8988T (cell line): ENCODE measurements around the gene TENT5C.

Source experiments
- DNase-seq: peaks from one replicate; pipeline ENCODE4 v3.0.0; 2011

The TENT5C gene

GRCh38 chr1:117615474-117615873 lies 9.6 kb downstream of the TENT5C start:
- no peak for DNase-seq

DNA sequence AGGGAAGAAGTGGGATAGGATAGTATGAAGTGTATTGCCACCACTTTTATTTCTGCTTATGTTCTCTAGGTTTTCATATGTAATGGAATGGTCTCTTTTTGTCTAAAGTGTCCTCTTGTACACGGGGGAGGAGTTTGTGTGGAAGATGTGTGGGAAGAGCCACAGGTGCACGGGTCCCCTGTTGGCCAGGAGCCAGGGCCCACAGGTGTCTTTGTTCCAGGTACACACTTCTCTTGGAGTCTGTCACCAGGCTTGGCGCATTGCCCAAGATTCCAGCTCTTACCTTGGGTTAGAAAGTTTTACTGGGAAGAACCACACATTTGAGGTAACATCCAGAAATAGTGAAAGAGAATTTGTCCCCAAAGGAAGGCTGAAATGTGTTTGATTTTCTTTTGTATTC lies 10.5 kb downstream of the TENT5C start:
- DNase-seq: no peak

GRCh38 chr1:117616967-117617366 lies 11.1 kb downstream of the TENT5C start:
- no peak for DNase-seq

GRCh38 chr1:117618450-117619122 lies 12.7 kb downstream of the TENT5C start:
- no peak for DNase-seq

GRCh38 chr1:117620440-117620839 lies 14.6 kb downstream of the TENT5C start:
- no peak for DNase-seq

- DNase-seq: no peak
Measured at GRCh38 chr1:117621316-117621715, 15.5 kb downstream of the TENT5C start.

DNA sequence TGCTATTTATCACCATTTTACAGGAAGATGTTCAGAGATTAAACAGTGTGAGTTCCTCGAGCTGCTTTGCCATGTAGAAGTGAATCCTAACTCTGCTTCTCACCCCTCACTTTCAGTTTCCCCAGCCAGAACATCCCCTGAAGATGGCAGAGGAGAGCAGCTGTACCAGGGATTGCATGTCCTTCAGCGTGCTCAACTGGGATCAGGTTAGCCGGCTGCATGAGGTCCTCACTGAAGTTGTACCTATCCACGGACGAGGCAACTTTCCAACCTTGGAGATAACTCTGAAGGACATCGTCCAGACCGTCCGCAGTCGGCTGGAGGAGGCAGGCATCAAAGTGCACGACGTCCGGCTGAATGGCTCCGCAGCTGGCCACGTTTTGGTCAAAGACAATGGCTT lies 16.9 kb downstream of the TENT5C start:
- DNase-seq: no peak

DNA sequence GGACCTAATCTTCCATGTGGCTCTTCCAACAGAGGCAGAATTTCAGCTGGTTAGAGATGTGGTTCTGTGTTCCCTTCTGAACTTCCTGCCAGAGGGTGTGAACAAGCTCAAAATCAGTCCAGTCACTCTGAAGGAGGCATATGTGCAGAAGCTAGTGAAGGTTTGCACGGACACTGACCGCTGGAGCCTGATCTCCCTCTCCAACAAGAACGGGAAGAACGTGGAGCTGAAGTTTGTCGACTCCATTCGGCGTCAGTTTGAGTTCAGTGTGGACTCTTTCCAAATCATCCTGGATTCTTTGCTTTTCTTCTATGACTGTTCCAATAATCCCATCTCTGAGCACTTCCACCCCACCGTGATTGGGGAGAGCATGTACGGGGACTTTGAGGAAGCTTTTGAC lies 17.3 kb downstream of the TENT5C start:
- DNase-seq: no peak

DNA sequence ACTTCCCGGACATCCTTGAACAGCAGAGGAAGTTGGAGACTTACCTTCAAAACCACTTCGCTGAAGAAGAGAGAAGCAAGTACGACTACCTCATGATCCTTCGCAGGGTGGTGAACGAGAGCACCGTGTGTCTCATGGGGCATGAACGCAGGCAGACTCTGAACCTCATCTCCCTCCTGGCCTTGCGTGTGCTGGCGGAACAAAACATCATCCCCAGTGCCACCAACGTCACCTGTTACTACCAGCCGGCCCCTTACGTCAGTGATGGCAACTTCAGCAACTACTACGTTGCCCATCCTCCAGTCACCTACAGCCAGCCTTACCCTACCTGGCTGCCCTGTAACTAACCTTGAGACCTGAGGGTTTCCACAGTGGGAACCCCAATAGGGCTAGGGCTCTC lies 17.9 kb downstream of the TENT5C start:
- DNase-seq: no peak

- no peak for DNase-seq
Measured at GRCh38 chr1:117627546-117628130, 21.8 kb downstream of the TENT5C start.

- DNase-seq: no peak
Measured at GRCh38 chr1:117628343-117628742, 22.5 kb downstream of the TENT5C start.

- DNase-seq: no peak
Measured at GRCh38 chr1:117629625-117630422, 24.0 kb downstream of the TENT5C start.

DNA sequence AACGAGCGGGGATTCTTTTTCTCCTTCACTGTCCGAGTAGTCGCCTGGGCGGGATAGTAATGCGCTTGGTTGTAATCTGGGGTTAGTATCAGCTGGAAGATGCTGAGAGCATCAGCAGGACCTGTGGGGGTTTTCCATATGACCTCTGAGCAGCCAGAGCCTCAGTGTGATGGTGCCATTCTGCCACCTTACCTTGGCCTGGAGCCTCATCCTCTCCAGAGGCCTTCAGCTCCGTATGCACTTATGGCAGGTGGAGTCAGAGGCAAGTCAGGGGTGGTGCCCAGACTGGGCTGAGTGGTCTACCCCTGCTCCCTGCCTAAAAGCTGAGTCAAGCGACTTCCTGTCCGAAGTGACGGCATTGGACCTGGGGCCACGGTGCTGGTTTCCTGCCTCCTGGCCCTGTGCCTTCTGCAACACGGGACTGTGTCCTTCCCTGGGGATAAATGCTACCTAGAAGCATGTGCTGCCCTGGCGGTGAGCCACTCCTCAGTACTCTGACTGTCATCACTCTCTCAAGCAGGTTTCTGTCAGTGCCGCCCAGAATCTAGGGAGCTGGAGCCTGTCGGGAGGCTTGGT lies 24.7 kb downstream of the TENT5C start:
- DNase-seq: no peak

DNA sequence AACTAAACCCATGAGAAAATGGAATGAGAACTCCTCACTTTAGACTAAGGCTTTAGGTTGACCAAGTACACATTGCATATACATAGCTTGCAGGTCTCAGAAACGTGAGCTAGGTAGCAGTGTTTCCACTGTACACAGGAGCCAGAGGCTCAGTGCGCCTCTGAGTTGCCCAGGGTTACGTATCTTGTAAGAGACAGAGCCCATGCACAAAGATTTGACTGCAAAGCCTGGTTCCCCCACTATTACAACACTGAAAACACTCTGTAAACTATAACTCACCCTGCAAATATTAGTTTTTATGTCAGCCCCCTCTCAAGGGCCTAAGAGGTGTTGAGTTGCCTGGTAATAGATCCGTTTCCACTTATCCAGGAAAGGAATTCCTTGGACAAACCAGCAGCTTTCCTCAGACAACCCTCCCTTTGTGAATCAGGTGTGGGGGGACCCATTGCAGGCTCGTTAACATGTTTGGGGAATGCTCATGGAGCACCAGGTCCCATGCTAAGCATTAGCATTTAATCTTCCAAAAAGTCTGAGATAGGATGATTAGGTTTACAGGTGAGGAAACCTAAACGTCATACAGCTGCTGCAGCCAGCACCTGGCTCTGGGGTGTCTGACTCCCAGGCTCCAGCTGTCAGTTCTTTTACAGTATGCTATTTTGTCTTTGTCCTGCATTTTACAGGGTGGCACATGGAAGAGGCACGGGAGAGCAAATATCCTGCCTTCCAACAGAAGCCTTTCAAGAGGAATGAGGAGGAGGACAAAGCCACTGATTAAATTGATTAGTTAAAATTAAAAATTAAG lies 25.7 kb downstream of the TENT5C start:
- DNase-seq: no peak

DNA sequence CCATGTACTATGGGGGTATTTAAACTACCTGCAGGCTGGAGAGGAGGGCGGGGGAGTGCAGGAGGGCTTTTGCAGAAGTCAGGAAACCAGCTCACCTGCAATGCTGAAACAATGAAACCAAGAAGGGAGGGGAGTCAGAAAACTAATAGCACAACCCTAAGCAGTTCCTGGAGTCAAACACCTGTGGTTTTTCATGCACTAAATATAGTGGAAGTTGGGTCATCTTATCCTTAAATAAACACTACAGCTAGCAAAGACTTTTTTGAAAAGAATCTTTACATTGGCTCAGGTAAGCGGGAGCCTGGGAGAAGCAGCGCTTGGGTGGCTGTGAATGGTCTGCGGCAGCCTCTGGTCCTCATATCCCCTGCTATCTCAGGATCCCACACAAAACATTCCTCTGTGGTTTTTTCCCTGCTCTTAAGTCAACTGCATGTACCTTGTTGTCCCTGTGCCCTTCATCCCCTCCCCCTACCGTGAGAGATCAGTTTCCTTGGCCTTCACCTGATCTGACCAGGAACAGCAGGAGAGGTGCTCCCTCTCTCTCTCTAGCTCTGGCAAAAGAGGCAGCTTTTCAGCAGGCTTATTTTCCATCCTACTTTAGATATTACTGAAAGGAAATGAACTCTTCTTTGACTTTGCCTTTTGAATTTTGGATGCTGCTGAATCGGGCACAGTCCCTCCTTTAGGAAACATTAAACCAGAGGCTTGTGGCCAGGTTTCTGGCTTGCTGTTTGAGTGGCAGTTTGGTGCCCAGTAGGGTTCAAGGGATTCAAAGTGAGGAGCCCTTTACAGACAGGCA lies 26.6 kb downstream of the TENT5C start:
- DNase-seq: no peak

GRCh38 chr1:117633068-117633345 lies 27.2 kb downstream of the TENT5C start:
- no peak for DNase-seq

GRCh38 chr1:117633423-117633822 lies 27.6 kb downstream of the TENT5C start:
- DNase-seq: no peak

DNA sequence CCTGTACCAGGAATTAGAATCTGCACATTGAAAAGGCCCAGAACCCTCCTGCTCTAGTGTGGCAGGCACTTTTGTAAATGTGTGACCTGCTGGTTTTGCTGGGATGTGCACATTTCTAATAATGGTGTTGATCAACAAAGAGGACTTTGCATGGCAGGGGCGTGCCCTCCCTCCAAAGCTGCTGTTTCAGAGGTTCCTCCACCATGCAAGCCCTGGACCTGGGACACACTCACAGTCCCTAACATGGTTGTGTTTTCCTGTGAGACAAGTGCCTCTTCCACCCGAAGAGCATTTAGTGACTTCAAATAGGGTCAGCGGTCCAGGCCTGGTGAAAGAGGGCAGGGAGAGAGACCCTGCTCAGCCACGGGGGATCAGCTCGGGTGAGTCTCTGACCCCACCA lies 28.1 kb downstream of the TENT5C start:
- no peak for DNase-seq

DNA sequence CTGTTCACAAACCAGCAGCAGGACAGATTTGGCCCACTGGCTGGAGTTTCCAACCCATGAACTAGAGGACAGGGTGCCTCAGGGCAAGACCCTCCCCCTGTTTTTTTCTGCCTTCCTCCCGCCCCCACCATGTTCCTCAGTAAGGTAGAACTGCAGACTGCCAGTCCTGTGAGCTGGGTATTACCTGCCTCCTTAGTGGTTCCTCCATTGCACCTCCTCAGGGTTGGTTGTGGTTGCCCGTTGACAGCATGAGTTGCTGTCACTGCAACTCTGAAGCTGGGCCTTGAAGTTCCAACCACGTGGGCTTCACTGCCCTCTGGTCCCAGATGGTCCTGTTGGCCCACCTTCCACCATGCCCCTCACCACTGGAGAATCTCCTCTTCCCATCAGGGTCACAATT lies 28.8 kb downstream of the TENT5C start:
- no peak for DNase-seq

GRCh38 chr1:117635805-117636204 lies 30.0 kb downstream of the TENT5C start:
- DNase-seq: no peak

DNA sequence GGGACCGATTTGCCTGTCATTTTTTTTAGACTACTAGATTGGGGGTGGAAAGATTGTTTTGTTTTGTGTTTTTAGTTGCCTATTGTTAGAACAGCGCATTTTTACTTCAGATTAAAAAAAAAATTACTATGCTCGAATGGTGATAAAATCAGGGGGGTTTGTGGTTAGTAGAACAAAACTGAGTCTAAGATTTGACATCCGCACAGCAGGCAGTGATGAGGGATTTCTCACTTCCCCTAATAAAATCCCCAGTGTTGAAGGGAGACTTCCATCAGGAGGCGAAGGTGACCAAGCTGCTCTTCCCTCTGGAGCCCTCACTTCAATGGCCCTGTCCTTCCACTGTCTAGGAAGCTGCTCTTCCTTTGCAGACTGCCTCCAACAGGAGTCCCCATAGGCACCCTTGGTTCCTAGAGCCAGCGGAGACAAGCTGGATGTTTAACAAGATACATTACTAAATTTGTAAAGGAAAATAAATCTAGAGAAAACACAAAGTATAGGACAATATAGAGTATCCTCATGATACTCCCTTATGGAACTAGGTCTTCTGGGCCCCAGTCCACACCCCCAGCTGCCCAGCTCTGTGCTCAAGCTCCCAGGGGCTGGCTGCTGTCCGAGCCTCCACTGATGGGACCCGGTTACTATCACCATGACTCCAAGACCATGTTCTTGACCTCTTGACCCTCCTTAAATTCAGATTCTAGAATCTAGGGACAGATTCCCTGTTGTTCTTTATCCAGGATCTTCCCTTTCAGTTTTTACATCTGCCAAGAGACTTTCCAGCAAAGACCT lies 31.0 kb downstream of the TENT5C start:
- DNase-seq: no peak

DNA sequence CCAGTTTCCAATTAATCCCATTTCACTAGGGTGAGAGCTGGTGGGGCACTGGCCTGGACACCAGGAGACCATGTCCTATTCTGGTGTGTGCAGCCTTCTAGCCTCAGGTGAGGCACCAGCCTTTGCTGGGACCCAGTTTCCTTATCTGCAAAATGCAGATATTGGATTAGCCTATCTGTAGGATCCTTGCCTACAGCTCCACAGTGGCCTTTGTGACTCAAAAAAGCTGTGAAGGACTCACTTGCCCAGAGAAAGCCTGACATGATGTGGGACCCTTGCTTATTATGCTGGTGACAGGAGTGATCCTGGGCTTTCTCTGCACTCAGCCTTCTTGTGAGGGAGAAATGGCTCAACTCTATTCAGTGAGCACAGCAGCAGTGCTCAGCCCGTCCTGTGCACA lies 32.3 kb downstream of the TENT5C start:
- DNase-seq: no peak
